Subcutaneous adipose tissue (tissue), 4 donors: ENCODE data around the gene GJC1. TPM values are rescaled to one million over a fixed set of nuclear protein-coding genes. Genes with fewer than 3 reads are reported as not detected.

Source experiments
- total RNA-seq, 4 donors: library from RNA; depleted of rRNA; stranded (reverse); fragments of >200 nt; gene quantifications; one replicate each; pipeline ENCODE4 v1.1.0, GENCODE V29; 2016
- TF ChIP-seq, protein P1 (sequence below): fragments of 450-650 bp; IDR thresholded peaks from one replicate; pipeline ENCODE4 v1.5.1; 2016; ENCODE audit warnings: low read depth, mild to moderate bottlenecking, control low read depth, antibody characterized with exemption, moderate library complexity

GJC1 gene
- total RNA-seq, 4 donors from 2014 or later = 5.9 to 19.8 (median 8.8) TPM

DNA sequence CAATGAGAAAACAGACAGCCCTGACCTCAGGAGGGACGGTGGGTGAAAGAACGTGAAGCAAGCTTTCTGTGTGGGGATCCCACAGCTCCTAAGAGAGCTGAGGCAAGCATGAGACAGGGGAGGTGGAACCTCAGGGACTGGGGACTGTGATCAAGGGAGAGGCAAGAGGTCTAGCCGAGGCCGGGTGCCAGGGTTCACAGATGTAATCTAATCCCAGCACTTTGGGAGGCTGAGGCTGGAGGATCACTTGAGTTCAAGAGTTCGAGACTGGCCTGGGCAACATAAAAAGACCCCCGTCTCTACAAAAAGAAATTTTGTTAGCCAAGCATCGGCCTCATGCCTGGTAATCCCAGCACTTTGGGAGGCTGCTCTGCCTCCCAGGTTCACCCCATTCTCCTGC is 75.8 kb downstream of the GJC1 start:
- TF ChIP-seq, protein P1, sequence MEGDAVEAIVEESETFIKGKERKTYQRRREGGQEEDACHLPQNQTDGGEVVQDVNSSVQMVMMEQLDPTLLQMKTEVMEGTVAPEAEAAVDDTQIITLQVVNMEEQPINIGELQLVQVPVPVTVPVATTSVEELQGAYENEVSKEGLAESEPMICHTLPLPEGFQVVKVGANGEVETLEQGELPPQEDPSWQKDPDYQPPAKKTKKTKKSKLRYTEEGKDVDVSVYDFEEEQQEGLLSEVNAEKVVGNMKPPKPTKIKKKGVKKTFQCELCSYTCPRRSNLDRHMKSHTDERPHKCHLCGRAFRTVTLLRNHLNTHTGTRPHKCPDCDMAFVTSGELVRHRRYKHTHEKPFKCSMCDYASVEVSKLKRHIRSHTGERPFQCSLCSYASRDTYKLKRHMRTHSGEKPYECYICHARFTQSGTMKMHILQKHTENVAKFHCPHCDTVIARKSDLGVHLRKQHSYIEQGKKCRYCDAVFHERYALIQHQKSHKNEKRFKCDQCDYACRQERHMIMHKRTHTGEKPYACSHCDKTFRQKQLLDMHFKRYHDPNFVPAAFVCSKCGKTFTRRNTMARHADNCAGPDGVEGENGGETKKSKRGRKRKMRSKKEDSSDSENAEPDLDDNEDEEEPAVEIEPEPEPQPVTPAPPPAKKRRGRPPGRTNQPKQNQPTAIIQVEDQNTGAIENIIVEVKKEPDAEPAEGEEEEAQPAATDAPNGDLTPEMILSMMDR = no peak

DNA sequence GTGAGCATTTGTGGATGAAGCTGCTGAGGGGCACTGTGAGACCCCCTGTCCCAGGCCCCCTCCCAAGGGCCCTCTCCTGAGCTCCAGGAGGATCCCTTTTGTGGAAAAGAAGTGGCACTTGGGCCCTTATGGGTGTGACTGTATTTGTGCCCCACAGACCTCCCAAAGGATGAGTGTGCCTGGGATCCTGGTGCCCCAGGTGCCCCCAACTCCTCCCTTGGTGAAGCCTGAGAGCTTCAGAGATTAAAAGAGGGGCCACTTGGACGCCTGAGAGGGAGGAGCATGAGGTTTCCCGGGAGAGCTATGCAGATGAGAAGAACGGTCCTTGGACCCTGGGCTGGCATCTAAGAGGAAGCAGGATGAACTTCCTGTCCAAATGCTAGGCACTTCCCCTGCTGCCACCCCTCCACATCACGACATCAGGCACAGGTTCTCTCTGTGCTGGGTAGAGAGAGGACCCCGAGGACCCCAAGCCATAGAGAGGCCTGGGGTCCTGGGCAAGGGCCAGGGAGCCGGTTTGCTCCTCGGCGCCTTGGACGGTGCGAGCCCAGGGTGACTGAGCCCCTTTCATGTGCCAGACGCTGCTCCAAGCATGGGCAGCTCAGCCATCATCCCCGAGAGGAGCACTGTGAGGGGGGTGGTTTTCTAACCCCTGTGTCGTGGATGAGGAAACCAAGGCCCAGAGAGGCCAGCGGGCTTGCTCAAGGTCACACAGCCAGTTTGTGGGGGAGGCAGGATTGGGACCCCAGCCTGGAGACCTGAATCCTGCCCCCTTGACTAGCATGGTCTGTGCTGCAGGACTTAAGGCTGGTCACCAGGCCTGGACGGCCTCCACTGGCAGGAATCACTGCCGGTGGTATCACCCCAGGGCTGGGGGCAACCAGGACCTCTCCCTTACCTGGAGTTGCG is 76.9 kb downstream of the GJC1 start:
- TF ChIP-seq, protein P1 = no peak

DNA sequence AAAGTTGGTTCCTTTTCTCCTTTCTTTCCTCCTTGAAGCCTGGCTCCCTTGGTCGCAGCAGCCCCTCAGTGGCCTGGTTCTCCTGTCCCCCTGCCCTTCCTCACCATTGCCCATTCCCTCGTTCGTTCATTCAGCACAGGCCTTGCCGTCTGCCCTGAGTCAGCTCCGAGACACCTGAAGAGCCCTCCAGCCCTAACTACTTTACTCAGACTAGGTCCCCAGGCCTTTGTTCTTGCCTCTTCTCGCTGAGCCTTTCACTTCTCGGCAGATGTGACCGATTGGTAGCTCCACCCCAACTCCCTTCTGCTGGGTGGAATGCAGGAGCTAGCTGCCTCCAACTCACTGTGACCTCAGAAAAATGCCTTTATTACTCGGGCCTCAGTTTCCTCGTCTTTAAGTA is 78.3 kb downstream of the GJC1 start:
- TF ChIP-seq, protein P1 = no peak

DNA sequence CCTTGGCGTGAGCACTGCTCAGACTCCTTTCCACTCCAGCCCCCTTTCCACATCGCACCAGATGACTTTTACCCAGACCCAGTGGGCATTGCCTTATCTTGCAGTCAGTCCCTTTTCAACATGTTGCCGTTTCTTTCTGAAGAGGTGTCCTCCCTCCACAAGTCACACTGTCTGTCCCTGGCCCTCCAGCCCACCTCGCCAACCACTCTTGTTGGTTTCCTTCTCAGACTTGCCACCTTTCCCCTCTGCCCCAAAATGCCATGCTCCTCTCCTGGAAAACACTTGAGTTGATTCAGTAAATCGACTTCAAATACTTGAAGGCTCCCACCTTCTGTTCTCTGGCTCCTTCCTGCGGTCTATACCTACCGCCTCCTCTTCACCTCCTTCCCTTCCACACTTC is 78.8 kb downstream of the GJC1 start:
- TF ChIP-seq, protein P1 = no peak

DNA sequence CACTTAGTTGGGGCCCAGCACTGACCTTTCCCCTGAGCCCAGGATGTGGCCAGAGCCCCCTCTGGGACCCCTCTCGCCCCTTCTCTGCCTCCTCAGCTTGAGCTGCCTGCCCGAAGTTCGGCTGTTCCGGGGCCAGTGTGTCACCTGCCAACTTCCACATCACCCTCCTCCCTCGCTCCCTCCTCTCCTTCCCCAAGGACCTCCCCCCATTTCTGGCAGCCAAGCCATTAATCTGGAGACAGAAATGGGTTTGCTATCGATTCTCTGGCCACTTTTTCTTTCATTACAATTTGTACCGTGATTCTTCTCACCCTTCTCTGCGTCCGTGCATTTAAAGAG is 80.1 kb downstream of the GJC1 start:
- TF ChIP-seq, protein P1 = no peak

DNA sequence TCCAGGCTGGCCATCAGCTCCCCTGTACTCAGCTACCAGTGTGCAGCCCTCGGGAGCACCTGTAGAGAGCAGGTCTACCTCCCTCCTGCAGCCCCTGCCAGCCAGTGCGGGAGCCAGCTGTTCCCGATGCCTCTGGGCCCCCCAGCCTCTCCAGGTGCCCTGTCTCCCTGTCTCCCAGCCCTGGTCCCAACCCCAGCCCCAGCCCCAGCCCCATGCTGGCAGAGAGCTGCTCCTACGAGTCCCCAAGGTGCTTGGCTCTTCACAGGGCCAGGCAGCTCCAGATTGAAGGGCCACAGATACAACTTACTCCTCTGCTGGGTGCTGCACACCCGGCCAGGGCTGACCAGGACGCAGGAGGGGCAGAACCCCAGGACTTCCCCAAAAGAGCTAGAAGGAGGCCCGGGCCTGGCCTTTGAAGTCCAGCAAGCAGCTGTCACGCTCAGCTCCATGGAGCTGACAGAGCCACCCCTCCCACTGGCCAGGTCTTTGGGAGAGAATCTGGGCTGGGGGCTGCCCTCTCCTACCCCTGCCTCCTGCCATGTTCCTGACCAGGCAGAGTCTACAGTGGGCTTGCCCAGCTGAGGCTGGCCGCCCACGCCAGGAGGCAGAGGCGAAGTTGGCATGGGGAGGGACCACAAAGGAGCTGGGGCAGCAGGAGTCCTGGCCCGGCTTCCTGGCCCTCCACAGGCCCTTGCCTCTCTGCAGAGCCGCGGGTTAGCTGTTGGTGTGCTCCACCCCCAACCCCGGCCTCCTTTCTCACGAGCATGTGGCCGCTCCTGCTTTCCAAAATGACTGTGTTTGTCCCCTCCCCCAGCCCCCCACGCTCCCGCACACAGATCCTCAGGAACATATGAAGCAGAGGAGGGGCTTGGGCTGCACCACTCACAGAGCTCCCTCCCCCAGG is 80.8 kb downstream of the GJC1 start:
- TF ChIP-seq, protein P1 = no peak

Other genes starting within 250 kb of the GJC1 start
- gene MEIOC, start 173.8 kb downstream of the GJC1 start, total RNA-seq = under 1 TPM in 1 of 4 donors, not detected in 3; 0.33 TPM
- gene CCDC43, start 140.5 kb downstream of the GJC1 start, total RNA-seq = 10 to 100 TPM; 12.9 to 20.7 (median 14.0) TPM
- 1 to 10 TPM; 2.4 to 5.9 (median 4.5) TPM for gene DBF4B, start 121.6 kb downstream of the GJC1 start, total RNA-seq
- gene ADAM11, start 71.3 kb downstream of the GJC1 start, total RNA-seq = under 1 TPM in 3 of 4 donors, not detected in 1; 0.17 to 0.88 (median 0.57) TPM
- 1 to 10 TPM in 1 of 4 donors, not detected in 3; 2.8 TPM for gene HIGD1B, start 17.6 kb upstream of the GJC1 start, total RNA-seq
- gene EFTUD2, start 69.2 kb upstream of the GJC1 start, total RNA-seq = 10 to 100 TPM; 52.0 to 74.0 (median 66.8) TPM
- gene GFAP, start 85.2 kb upstream of the GJC1 start, total RNA-seq = 10 to 100 TPM in 1 of 4 donors, 1 to 10 TPM in 3; 2.4 to 15.3 (median 5.2) TPM
- 1 to 10 TPM in 1 of 4 donors, under 1 TPM in 1, not detected in 2; 0.66 to 1.4 TPM for gene KIF18B, start 117.5 kb upstream of the GJC1 start, total RNA-seq
- gene C1QL1, start 138.0 kb upstream of the GJC1 start, total RNA-seq = not detected
- 10 to 100 TPM; 19.7 to 44.5 (median 29.8) TPM for gene DCAKD, start 221.3 kb upstream of the GJC1 start, total RNA-seq
- gene NMT1, start 231.0 kb upstream of the GJC1 start, total RNA-seq = 10 to 100 TPM; 64.7 to 99.8 (median 80.6) TPM